Measurements from ENCODE around the gene KRTAP9-4.
"Not testable (repeated sequence)": the region's sequence is repeated elsewhere in the genome, so short reads cannot be mapped to it uniquely, and the experiment has no call there.

KRTAP9-4 gene, protein sequence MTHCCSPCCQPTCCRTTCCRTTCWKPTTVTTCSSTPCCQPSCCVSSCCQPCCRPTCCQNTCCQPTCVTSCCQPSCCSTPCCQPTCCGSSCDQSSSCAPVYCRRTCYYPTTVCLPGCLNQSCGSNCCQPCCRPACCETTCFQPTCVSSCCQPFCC

DNA sequence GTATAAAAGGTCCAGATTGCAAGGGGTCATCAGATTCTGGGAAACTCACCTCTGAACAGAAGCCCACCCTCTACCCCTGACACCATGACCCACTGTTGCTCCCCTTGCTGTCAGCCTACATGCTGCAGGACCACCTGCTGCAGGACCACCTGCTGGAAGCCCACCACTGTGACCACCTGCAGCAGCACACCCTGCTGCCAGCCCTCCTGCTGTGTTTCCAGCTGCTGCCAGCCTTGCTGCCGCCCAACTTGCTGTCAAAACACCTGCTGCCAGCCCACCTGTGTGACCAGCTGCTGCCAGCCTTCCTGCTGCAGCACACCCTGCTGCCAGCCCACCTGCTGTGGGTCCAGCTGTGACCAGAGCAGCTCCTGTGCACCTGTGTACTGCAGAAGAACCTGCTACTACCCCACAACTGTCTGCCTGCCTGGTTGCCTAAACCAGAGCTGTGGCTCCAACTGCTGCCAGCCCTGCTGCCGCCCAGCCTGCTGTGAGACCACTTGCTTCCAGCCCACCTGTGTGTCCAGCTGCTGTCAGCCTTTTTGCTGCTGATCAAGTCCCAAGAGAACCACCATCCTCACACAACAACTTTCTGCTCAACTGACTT lies at the start of gene KRTAP9-4:
Gene KRTAP9-4, plus strand, starts transcription at position 51 of the 604 bp plus-strand sequence. Its CDS starts 34 bp downstream, at position 85.
- DNase-seq = not testable (repeated sequence)

DNA sequence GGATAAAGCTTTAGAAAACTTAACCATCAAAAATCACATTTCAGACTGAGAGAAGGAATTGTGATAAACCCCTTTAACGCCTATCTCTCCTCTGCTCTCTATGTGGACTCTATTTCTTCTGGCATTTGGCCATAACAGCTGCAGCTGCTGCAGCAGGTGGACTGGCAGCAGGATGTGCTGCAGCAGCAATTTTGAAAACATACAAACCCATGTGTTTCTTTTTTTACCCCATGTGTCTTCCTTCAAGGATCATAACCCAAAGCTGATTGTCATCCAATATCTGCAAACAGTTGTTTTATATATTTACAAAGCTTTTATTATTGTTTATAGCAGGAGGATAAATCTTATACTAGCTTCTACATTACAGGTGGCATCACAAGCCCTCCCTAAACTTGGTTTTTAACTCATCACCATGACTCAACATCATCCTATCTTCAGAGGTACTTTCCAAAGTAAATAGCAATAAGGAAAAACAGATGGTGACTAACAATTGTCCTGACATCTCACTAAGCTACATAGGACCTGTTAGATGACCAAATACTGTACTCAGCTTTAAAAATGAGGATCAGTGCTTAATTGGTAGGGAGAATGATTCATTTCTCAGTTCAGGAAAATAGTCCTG lies 37.5 kb upstream of the KRTAP9-4 start:
- DNase-seq = no peak

DNA sequence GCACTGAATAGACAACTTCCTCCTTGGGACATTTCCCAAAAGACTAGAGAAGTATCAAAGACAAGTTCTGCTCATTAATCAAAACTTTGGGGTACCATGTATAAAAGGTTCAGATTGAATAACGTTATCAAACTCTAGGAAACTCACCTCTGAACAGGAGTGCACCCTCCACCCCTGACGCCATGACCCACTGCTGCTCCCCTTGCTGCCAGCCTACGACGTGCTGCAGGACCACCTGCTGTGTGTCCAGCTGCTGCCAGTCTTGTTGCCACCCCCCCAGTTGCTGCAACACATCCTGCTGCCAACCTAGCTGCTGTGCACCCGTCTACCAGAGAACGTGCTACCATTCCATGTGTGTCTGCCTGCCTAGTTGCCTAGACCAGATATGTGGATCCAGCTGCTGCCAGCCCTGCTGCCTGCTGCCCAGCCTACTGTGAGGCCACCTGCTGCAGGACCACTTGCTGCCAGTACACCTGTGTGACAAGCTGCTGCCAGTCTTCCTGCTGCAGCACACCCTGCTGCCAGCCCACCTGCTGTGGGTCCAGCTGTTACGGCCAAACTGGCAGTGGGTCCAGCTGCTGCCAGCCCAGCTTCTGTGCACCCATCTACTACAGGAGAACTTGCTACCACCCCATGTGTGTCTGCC lies 36.8 kb upstream of the KRTAP9-4 start:
- DNase-seq = no peak

DNA sequence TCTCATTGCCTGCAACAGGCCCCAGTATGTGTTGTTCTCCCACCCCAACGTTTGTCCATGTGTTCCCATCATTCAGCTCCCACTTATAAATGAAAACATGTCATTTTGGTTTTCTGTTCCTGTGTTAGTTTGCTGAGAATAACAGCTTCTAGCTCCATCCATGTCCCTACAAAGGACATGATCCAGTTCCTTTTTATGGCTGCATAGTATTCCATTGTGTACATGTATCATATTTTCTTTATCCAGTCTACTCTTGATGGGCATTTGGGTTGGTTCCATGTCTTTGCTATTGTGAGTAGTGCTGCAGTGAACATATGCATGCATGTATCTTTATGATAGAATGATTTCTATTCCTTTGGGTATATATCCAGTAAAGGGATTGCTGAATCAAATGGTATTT lies 33.8 kb upstream of the KRTAP9-4 start:
- DNase-seq = no peak

DNA sequence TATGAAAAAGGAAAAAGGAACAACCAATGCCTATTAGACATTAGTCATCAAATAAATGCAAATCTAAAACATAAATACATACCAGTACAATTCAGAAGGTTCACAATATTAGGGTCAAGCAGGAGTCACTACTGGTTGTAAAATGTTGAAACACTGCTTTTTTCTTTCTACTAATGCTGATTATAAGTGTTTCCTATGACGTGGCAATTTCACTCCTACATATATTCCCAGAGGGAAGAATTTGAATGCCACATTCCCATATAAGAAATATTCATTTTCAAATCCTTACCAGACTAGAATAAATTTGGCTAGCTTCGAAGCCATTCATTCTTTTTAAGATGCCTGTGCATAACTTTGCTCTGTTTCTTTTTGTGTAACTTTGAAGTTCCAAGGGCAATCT lies 25.7 kb upstream of the KRTAP9-4 start:
- no peak for DNase-seq

DNA sequence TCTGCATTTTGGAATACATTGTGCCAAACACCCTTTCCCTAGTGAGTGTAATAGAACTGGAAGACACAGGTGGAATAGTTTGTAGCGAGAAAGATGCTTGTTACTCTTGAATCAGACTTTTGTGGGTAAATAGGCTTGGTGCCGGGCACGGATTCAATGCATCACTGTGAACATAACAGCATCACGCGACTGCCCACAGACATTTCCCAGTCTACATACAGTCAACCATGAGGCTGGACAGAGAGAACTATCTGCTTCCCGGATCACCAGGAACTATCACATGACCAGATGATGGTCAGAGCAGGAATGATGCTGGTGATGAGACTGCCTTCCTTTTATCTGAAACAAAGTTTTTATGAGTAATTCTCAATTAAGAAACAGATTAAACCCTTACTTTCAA lies 23.4 kb upstream of the KRTAP9-4 start:
- no peak for DNase-seq

DNA sequence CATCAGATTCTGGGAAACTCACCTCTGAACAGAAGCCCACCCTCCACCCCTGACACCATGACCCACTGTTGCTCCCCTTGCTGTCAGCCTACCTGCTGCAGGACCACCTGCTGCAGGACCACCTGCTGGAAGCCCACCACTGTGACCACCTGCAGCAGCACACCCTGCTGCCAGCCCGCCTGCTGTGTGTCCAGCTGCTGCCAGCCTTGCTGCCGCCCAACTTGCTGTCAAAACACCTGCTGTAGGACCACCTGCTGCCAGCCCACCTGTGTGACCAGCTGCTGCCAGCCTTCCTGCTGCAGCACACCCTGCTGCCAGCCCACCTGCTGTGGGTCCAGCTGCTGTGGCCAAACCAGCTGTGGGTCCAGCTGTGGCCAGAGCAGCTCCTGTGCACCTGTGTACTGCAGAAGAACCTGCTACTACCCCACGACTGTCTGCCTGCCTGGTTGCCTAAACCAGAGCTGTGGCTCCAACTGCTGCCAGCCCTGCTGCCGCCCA lies 22.8 kb upstream of the KRTAP9-4 start, which contains the start of gene KRTAP9-2:
Gene KRTAP9-2, plus strand, starts transcription at position 51 of the 498 bp plus-strand sequence. Its CDS starts 7 bp downstream, at position 58.
- DNase-seq = not testable (repeated sequence)

DNA sequence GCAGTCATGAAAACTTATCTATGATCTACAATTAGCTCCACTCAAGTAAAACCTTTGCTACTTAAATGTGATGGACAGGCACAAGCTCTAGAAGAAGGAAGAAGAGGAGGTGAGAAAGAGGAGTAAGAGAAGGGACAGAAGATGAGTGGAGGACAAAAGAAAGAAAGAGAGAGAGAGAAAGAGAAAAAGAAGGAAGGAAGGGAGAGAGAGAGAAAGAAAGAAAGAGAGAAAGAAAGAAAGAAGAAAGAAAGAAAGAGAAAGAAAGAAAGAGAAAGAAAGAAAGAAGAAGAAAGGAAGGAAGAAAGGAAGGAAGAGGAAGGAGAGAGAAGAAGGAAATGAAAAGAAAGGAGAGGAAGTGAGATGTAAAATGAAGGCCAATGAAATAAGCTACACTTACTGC lies 19.4 kb upstream of the KRTAP9-4 start:
- no peak for DNase-seq

DNA sequence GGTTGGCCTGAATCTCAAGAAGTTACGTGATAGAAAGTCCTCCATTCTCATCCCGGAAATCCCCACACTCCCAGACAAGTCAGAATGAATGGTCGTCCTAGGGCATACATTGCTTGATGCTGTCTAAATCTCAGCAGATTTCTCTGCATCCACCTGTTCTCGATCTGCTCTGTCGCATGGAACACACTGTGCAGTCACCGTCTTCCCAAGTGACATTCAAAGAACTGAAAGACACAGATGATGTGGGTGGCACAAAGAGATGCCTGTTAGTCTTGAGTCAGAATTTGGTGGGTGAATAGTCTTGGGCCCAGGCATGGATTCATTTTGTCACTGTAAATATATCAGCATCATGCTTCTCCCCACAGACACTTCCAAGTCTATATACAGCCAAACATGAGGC lies 17.8 kb upstream of the KRTAP9-4 start:
- no peak for DNase-seq

DNA sequence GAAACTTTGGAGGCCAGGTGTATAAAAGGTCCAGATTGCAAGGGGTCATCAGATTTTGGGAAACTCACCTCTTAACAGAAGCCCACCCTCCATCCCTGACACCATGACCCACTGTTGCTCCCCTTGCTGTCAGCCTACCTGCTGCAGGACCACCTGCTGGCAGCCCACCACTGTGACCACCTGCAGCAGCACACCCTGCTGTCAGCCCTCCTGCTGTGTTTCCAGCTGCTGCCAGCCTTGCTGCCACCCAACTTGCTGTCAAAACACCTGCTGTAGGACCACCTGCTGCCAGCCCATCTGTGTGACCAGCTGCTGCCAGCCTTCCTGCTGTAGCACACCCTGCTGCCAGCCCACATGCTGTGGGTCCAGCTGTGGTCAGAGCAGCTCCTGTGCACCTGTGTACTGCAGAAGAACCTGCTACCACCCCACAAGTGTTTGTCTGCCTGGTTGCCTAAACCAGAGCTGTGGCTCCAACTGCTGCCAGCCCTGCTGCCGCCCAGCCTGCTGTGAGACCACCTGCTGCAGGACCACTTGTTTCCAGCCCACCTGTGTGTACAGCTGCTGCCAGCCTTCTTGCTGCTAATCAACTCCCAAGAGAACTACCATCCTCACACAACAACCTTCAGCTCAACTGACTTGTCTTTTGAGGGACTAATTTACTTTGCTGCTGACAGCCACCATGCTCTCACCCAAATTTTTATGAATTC lies 16.9 kb upstream of the KRTAP9-4 start, which contains the start of gene KRTAP9-3:
Gene KRTAP9-3, plus strand, starts transcription at position 51 of the 707 bp plus-strand sequence. Its CDS starts 53 bp downstream, at position 104.
- DNase-seq = not testable (repeated sequence)

DNA sequence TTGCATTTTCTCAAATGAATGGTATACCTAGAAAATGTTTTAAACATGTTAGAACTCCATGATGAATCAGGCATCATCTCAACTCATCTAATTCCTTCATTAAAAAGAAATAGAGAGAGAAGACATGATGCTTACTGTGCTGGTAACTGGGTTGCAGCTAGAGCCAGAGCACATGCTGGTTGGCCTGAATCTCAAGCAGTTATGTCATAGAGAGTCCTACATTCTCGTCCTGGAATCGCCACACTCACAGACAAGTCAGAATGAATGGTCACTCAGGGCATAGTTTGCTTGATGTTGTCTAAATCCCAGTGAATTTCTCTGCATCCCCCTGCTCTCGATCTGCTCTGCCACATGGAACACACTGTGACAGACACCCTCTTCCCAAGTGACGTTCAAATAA lies 12.4 kb upstream of the KRTAP9-4 start:
- DNase-seq = not testable (repeated sequence)

DNA sequence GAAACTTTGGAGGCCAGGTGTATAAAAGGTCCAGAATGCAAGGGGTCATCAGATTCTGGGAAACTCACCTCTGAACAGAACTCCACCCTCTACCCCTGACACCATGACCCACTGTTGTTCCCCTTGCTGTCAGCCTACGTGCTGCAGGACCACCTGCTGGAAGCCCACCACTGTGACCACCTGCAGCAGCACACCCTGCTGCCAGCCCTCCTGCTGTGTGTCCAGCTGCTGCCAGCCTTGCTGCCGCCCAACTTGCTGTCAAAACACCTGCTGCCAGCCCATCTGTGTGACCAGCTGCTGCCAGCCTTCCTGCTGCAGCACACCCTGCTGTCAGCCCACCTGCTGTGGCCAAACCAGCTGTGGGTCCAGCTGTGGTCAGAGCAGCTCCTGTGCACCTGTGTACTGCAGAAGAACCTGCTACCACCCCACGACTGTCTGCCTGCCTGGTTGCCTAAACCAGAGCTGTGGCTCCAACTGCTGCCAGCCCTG lies 11.5 kb upstream of the KRTAP9-4 start, which contains the start of gene KRTAP9-8:
Gene KRTAP9-8, plus strand, starts transcription at position 51 of the 489 bp plus-strand sequence. Its CDS starts 53 bp downstream, at position 104.
- not testable (repeated sequence) for DNase-seq

DNA sequence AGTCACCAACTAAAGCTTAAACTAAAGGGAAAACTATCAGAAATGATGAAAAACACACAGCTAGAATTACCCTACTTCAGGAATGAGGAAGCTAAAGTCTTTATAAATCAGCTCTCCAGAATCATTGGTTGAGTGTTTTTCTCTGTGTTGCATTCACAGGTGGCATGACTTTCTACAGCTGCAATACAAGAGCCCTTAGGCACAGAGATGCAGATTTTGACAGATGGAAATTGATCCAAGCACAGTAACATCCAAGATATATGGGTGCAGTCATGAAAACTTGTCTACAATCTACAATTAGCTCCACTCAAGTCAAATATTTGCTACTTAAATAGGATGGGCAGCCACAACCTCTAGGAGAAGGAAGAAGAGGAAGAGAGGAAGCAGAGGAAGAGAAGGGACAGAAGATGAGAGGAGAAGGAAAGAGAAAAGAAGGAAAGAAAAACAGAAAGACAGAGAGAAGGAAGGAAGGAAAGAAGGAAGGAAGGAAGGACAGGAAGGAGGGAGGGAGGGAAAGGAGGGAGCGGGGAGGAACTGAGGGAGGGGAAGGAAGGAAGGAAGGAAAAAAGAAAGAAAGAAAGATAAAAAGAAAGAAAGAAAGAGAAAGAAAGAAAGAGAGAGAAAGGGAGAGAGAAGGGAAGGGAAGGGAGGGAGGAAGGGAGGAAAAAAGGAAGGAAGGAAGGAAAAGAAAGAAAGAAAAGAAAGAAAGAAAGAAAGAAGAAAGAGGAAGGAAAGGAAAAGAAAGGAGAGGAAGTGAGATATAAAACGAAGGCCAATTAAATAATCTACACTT lies 2.3 kb upstream of the KRTAP9-4 start:
- not testable (repeated sequence) for DNase-seq

DNA sequence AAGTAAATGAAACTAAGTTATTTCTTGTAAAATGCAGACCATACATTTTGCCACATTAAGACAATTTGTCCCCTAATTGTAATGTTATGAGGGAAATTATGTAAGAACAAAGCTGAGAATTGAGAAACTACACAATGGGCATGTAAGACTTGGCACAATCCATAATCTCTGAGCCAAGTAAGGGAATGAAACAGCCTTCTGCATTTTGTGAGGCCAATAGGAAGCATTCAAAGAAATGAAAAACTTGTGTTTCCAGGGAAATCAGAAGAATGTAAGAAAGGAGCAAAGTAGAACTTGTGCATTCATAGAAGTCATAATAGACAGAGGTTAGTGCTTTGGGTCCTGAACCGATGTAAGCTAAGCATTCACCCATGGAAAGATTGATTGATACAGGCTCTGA lies 1.8 kb downstream of the KRTAP9-4 start:
- DNase-seq = no peak

DNA sequence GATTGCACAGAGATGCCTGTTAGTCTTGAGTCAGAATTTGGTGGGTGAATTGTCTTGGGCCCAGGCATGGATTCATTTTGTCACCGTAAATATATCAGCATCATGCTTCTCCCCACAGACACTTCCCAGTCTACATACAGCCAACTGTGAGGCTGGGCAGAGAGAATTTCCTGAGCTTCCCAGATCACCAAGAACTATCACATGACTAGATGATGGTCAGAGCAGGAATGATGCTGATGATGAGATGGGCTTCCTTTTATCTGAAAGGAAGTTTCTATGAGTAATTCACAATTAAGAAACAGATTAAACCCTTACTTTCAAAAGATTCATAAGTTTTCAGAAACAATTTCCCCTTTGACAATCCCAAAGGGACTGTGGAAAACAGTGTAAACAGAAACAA lies 5.4 kb downstream of the KRTAP9-4 start:
- no peak for DNase-seq

DNA sequence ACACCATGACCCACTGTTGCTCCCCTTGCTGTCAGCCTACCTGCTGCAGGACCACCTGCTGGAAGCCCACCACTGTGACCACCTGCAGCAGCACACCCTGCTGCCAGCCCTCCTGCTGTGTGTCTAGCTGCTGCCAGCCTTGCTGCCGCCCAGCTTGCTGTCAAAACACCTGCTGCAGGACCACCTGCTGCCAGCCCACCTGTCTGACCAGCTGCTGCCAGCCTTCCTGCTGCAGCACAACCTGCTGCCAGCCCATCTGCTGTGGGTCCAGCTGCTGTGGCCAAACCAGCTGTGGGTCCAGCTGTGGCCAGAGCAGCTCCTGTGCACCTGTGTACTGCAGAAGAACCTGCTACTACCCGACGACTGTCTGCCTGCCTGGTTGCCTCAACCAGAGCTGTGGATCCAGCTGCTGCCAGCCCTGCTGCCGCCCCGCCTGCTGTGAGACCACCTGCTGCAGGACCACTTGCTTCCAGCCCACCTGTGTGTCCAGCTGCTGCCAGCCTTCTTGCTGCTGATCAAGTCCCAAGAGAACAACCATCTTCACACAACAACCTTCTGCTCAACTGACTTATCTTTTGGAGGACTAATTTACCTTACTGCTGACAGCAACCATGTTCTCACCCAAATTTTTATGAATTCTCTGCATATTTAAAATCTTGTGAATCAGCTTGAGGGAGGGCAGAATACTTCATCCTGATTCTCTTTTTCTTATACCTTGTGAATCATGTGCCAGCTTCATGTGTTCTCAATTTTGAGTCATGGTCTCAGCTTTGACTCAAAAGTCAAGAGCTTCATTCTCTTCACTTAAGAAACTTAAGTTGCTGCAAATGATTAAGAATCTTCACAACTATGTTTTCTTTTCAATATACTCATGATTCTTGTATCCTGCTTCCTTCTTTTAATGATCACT lies 6.1 kb downstream of the KRTAP9-4 start, which contains the start of gene KRTAP9-9:
Gene KRTAP9-9, plus strand, starts transcription at position 4 of the 910 bp plus-strand sequence.
- not testable (repeated sequence) for DNase-seq

DNA sequence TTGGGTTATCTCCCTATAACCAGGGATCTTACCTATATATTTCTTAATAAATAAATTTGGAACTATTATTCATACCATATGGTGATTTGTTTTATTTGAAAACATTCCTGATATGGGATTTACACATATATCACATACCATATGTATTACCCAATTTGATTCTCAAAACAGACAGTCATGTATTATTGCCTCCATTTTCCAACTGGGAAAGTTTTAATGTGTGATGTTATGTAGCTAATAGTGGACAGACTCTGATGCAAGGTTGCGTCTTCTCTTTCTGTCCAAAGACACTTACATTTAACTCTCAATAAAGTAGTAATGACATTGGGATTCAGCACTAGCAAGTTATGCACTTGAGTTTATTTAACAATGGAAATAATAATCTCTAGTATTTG lies 6.8 kb downstream of the KRTAP9-4 start:
- DNase-seq = no peak

DNA sequence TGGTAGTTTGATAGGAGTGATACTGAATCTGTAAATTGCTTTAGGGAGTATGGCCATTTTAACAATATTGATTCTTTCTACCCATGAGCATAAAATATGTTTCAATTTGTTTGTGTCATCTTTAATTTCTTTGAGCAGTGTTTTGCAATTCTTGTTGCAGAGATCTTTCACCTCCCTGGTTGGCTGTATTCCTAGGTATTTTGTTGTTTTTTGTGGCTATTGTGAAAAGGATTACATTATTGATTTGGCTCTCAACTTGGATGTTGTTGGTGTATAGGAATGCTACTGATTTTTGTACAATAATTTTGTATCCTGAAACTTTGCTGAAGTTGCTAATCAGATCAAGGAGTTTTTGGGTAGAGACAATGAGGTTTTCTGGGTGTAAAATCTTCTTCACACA lies 8.9 kb downstream of the KRTAP9-4 start:
- no peak for DNase-seq

DNA sequence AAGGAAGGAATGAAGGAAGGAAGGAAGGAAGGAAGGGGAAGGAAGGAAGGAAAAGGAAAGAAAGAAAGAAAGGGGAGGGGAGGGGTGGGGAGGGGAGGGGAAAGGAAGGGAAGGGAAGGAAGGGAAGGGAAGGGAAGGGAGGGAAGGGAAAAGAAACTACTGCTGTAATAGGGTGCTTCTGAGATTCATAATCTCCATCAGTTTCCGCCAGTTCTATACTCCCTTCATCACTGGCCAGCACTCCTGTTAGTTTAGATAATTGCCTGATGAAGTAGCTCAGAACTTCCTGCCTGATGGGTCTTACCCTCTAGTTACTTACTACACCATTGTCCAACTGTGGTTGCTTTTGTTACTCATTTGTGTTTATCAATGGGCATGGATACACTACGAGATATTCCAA lies 13.7 kb downstream of the KRTAP9-4 start:
- no peak for DNase-seq

DNA sequence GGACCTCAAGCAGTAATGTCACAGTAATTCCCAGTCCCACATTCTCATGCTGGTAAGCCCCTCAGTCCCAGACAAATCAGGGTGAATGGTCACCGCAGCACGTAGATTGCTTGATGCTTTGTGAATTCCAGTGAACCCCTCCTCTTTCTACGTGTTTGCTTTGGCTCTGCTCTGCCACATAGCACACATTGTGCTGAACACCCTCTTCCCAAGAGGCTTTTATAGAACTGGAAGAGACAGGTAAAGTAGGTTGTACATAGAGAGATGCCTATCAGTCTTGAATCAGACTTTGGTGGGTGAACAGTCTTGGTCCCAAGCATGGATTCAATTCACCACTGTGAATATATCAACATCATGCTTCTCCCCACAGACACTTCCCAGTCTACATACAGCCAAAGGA lies 15.1 kb downstream of the KRTAP9-4 start:
- DNase-seq = no peak

Measured in activated naive CD4-positive, alpha-beta T cell (primary cell).